ENCODE measurements around the gene PREP. TPM values are rescaled to one million over a fixed set of nuclear protein-coding genes. Genes with fewer than 3 reads are reported as not detected.

The PREP gene
- total RNA-seq, 4 donors from 2014 or later, result 9.7 to 29.6 (median 17.1) TPM

DNA sequence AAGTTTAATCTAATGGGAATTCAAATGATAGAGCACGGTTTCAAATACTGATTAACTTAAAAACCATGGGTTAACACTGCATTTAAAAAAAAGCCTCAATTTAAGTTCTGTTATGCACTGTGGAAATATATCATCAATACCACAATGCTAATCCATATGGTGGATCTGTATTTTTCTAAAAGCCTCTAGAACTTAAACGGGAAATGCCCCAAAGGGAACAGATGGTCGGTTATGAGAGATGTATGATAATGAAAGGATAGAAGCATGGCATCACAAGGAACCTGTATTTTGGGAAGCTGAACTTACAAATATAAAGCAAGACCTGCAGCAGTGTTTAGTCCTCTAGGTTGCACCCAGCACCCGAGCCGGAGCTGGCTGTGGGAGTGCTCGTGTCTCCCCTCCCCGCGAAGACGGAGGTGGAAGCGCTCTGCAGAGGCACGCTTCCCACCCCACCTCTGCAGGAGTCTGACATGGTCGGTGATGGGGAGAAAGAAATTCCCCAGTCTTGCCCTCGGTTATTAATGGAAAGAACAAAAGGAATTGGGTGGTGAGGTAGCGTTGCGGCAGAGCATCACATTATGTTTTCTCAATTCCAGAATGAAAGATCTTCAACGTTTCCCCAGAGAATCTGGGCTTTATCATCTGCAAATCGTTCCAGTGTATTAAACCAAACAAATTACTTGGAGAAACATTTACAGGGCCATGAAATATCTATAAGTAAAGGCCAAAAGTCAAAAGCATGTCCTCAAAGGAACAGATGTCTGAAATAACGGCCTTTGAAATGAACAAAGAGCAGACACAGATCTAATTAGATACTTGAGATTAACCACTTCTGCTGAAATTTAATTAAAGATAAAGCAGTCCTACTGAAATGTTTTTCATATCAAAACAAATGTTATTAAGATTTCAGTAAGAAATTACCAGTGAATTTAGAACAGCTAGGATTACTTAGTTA, 120.0 kb downstream of the PREP start:
- H3K9me3 ChIP-seq, result no peaks in the 10 kb centered on the region
- DNase-seq, result no peak
- H3K4me3 ChIP-seq, result no peak overlapping the region
- TF ChIP-seq, protein P1, sequence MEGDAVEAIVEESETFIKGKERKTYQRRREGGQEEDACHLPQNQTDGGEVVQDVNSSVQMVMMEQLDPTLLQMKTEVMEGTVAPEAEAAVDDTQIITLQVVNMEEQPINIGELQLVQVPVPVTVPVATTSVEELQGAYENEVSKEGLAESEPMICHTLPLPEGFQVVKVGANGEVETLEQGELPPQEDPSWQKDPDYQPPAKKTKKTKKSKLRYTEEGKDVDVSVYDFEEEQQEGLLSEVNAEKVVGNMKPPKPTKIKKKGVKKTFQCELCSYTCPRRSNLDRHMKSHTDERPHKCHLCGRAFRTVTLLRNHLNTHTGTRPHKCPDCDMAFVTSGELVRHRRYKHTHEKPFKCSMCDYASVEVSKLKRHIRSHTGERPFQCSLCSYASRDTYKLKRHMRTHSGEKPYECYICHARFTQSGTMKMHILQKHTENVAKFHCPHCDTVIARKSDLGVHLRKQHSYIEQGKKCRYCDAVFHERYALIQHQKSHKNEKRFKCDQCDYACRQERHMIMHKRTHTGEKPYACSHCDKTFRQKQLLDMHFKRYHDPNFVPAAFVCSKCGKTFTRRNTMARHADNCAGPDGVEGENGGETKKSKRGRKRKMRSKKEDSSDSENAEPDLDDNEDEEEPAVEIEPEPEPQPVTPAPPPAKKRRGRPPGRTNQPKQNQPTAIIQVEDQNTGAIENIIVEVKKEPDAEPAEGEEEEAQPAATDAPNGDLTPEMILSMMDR (IDR thresholded peaks at IDR 0.05), result no peak
- TF ChIP-seq POLR2A (IDR thresholded peaks at IDR 0.05), result no peak
- no peak overlapping the region for H3K27ac ChIP-seq
- H3K36me3 ChIP-seq, result no peaks in the 10 kb centered on the region
- no peaks in the 10 kb centered on the region for H3K27me3 ChIP-seq
- intact Hi-C loops (cut with DNase I; ENCODE audit: low total_unique reads), result no loop called here
- no peaks in the 10 kb centered on the region for H3K4me1 ChIP-seq

DNA sequence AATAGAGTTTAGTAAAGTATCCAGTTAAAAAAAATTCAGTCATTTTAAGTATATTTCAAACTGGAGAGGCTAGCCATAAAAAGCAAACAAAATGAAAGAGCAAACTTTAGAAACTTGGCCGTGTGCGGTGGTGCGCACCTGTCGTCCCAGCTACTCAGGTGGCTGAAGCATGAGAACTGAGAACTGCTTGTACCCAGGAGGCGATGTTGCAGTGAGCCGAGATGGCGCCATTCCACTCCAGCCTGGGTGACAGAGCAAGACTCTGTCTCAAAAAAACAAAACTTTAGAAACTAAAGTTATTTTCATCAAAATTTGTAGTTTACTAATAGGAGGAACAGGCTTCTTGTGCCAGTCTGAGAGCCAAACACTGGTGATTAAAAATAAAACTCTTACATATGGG, 122.8 kb downstream of the PREP start:
- TF ChIP-seq POLR2A (IDR thresholded peaks at IDR 0.05), result no peak
- TF ChIP-seq, protein P1 (IDR thresholded peaks at IDR 0.05), result no peak
- DNase-seq, result no peak
- Histone ChIP-seq H3K4me3 (no peak overlapping the region), H3K27me3 (no peaks in the 10 kb centered on the region), H3K27ac (no peak overlapping the region), H3K4me1 (no peaks in the 10 kb centered on the region), H3K36me3 (no peaks in the 10 kb centered on the region), H3K9me3 (no peaks in the 10 kb centered on the region)
- intact Hi-C loops (cut with DNase I; ENCODE audit: low total_unique reads), result no loop called here

DNA sequence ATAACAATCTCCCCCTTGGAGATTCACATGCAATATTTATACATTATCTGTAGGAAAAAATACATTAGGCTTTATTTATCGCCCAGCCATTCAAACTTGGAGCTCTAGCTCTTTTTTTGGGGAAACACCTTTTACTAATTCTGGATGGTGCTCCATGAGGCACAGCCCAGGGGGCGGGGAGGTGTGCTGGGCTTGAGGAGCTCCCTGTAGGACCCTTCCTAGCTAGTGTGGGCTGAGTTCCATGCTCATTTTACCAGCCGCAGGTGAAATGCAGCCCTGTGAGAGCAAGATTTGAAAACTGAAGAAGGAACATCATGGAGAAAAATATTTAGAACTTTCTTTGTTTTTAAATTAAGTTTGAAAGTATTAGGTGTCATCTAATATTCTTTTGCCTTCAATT, 123.4 kb downstream of the PREP start:
- H3K4me1 ChIP-seq, result no peaks in the 10 kb centered on the region
- intact Hi-C loops (cut with DNase I; ENCODE audit: low total_unique reads), result no loop called here
- no peaks in the 10 kb centered on the region for H3K9me3 ChIP-seq
- DNase-seq, result no peak
- no peaks in the 10 kb centered on the region for H3K36me3 ChIP-seq
- TF ChIP-seq POLR2A (IDR thresholded peaks at IDR 0.05), result no peak
- H3K27ac ChIP-seq, result no peak overlapping the region
- no peak overlapping the region for H3K4me3 ChIP-seq
- H3K27me3 ChIP-seq, result no peaks in the 10 kb centered on the region

DNA sequence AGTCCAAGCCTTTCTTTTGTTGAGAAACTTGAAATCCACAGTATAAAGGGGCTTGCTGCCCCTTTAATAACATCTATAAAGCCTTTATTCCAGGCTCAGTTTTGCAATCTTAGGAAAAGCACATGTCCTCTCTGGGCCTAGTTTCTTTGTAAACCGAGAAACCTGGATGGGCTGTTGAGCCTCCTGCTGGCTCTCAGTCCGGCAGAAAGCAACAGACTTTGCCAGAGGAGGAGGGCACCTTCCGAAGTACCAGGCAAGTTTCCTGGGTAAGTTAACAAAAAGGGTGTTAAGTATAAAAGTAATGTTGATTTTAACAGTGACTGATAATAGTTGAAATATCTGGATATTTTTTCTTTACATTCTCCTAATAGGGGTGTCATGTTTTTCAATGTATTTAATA, 124.1 kb downstream of the PREP start:
- Histone ChIP-seq H3K36me3 (no peaks in the 10 kb centered on the region), H3K4me1 (no peaks in the 10 kb centered on the region), H3K9me3 (no peaks in the 10 kb centered on the region), H3K27me3 (no peaks in the 10 kb centered on the region), H3K4me3 (no peak overlapping the region), H3K27ac (no peak overlapping the region)
- TF ChIP-seq, protein P1 (IDR thresholded peaks at IDR 0.05), result no peak
- TF ChIP-seq POLR2A (IDR thresholded peaks at IDR 0.05), result no peak
- intact Hi-C loops (cut with DNase I; ENCODE audit: low total_unique reads), result no loop called here
- no peak for DNase-seq

DNA sequence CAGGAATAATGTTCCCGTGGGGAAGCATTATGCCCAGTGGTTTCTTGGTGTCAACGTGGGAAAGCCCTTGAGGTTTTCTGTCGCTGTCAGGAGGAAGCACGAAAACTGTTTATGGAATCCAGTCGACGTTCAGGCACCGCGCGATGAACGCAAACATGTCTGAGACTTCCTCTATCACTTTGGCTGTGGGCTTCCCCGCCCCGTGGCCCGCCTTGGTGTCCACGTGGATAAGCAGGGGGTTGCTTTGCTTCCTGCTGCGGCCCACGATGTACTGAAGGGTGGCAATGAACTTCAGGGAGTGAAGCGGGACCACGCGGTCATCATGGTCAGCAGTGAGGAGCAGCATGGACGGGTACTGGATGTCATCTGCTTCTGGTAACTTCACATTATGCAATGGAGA, 124.8 kb downstream of the PREP start:
- Histone ChIP-seq H3K4me1 (no peaks in the 10 kb centered on the region), H3K36me3 (no peaks in the 10 kb centered on the region), H3K27ac (no peak overlapping the region), H3K4me3 (no peak overlapping the region), H3K9me3 (no peaks in the 10 kb centered on the region), H3K27me3 (no peaks in the 10 kb centered on the region)
- TF ChIP-seq, protein P1 (IDR thresholded peaks at IDR 0.05), result no peak
- TF ChIP-seq POLR2A (IDR thresholded peaks at IDR 0.05), result no peak
- intact Hi-C loops (cut with DNase I; ENCODE audit: low total_unique reads), result no loop called here
- no peak for DNase-seq
